CD4-positive, alpha-beta T cell (primary cell): Measurements from ENCODE around the gene CACNA1E. TPM values are rescaled to one million over a fixed set of nuclear protein-coding genes. Genes with fewer than 3 reads are reported as not detected.

ENCODE experiments used
- ATAC-seq: fragments of 200-7000 bp; cut with Tn5 transposase; one replicate; pipeline ENCODE4 v1.10.0; 2022; ENCODE audit warnings: mild to moderate bottlenecking; ENCODE audit not compliant: poor library complexity
- CTCF ChIA-PET: fragments of 350-600 bp; sonication (Branson Sonifier 250); formaldehyde crosslinking; loops from one replicate; lab custom pipeline; 2021; ENCODE audit warnings: antibody characterized with exemption, inconsistent platforms; lab: Charles Lee
- POLR2A ChIA-PET: fragments of 350-600 bp; sonication (Branson Sonifier 250); formaldehyde crosslinking; loops from one replicate; lab custom pipeline; 2021; ENCODE audit warnings: antibody characterized with exemption, inconsistent platforms; lab: Charles Lee
- DNase-seq, 14 experiments: peaks; one replicate each; pipeline ENCODE4 v3.0.0-alpha.2; 2013 to 2020; ENCODE audit warnings: mixed read lengths in 2 of 14
- H3K27ac ChIP-seq, 2 donors: one replicate each; pipeline versions ENCODE4 v1.5.1 to v1.7.0; 2013; ENCODE audit warnings: low read length in 2 of 2, low read depth in 1 of 2, mild to moderate bottlenecking in 1 of 2
- H3K27me3 ChIP-seq, 2 experiments: 1 replicate in 1 of 2; 2 replicates in 1 of 2; pipeline versions ENCODE4 v1.6.1 to v1.7.0; 2013; ENCODE audit warnings: low read length in 2 of 2, control low read depth in 1 of 2, mild to moderate bottlenecking in 1 of 2, moderate library complexity in 1 of 2; ENCODE audit not compliant: insufficient read depth in 2 of 2, control insufficient read depth in 1 of 2
- H3K36me3 ChIP-seq: one replicate; pipeline ENCODE4 v1.6.1; 2013; ENCODE audit warnings: low read length, control low read depth; ENCODE audit not compliant: insufficient read depth
- H3K4me1 ChIP-seq: one replicate; pipeline ENCODE4 v1.6.1; 2013; ENCODE audit warnings: low read length, control low read depth; ENCODE audit not compliant: insufficient read depth
- H3K4me3 ChIP-seq: one replicate; pipeline ENCODE4 v1.5.1; 2013; ENCODE audit warnings: mild to moderate bottlenecking, low read length, moderate library complexity
- H3K9me3 ChIP-seq, 2 experiments: 1 replicate in 1 of 2; 2 replicates in 1 of 2; pipeline versions ENCODE4 v1.6.1 to v1.7.0; 2013; ENCODE audit warnings: low read length in 2 of 2, mild to moderate bottlenecking in 2 of 2, control low read depth in 1 of 2, moderate library complexity in 1 of 2; ENCODE audit not compliant: control insufficient read depth in 1 of 2, insufficient read depth in 1 of 2
- H3K27ac Mint-ChIP-seq: one replicate; pipeline ENCODE4 v1.8.0; 2020; ENCODE audit warnings: mixed read lengths
- H3K27me3 Mint-ChIP-seq: one replicate; pipeline ENCODE4 v1.8.0; 2021; ENCODE audit warnings: mixed read lengths
- H3K36me3 Mint-ChIP-seq: one replicate; pipeline ENCODE4 v1.8.0; 2021; ENCODE audit warnings: low read depth, mixed read lengths
- H3K4me1 Mint-ChIP-seq: one replicate; pipeline ENCODE4 v1.8.0; 2021; ENCODE audit warnings: low read depth, mixed read lengths
- H3K4me3 Mint-ChIP-seq: one replicate; pipeline ENCODE4 v1.8.0; 2020; ENCODE audit warnings: mild to moderate bottlenecking, mixed read lengths
- H3K9me3 Mint-ChIP-seq: one replicate; pipeline ENCODE4 v1.8.0; 2020; ENCODE audit warnings: mixed read lengths
- CTCF ChIP-seq: fragments of 200-600 bp; IDR thresholded peaks from one replicate; pipeline ENCODE4 v1.8.0; 2022; ENCODE audit warnings: antibody characterized with exemption, mild to moderate bottlenecking
- intact Hi-C, 2 experiments: fragments of 100-400 bp; cut with DNase I in 1 of 2; cut with micrococcal nuclease in 1 of 2; formaldehyde crosslinking; loops; one replicate each; pipeline versions ENCODE4 v1.15.1 to v1.9.0; 2023 to 2025; cut with DNase I, micrococcal nuclease
- total RNA-seq, 174 experiments: library from RNA in 2 of 174; stranded (reverse) in 2 of 174; gene quantifications; one replicate each; pipeline ENCODE4 v1.2.3 and lab custom pipeline; 2021 to 2026

CACNA1E gene
- total RNA-seq, 2 experiments from 2014 or later: not detected

- Histone ChIP-seq H3K27ac (no peak overlapping the region), H3K27me3 (peaks cover 0 to 4% of the 10 kb centered on the region in 2 experiments), H3K36me3 (no peaks in the 10 kb centered on the region), H3K4me1 (no peaks in the 10 kb centered on the region), H3K4me3 (no peak overlapping the region), H3K9me3 (no peaks in the 10 kb centered on the region)
- DNase-seq (no peak), ATAC-seq (no peak)
- Mint-ChIP-seq H3K9me3 (no peaks in the 10 kb centered on the region), H3K36me3 (no peaks in the 10 kb centered on the region), H3K4me3 (no peak overlapping the region), H3K4me1 (no peaks in the 10 kb centered on the region), H3K27ac (no peak overlapping the region), H3K27me3 (peaks cover 39% of the 10 kb centered on the region)
- intact Hi-C loops: no loop called here
- ChIA-PET POLR2A (no interaction called here), CTCF (no interaction called here)
- TF ChIP-seq CTCF: no peak
These were observed 218.6 kb downstream of the CACNA1E start for GRCh38 chr1:181701891-181702290.

- Mint-ChIP-seq H3K4me1 (no peaks in the 10 kb centered on the region), H3K4me3 (no peak overlapping the region), H3K27ac (no peak overlapping the region), H3K36me3 (no peaks in the 10 kb centered on the region), H3K27me3 (peaks cover 32% of the 10 kb centered on the region), H3K9me3 (no peaks in the 10 kb centered on the region)
- H3K4me1 ChIP-seq: no peaks in the 10 kb centered on the region
- no peak overlapping the region for H3K27ac ChIP-seq
- ChIA-PET CTCF (no interaction called here), POLR2A (no interaction called here)
- no peaks in the 10 kb centered on the region for H3K9me3 ChIP-seq
- intact Hi-C loops: no loop called here
- no peak for ATAC-seq
- DNase-seq: no peak
- H3K27me3 ChIP-seq: peaks cover 0 to 7% of the 10 kb centered on the region in 2 experiments
- H3K4me3 ChIP-seq: no peak overlapping the region
- no peak for TF ChIP-seq CTCF
- no peaks in the 10 kb centered on the region for H3K36me3 ChIP-seq
These were observed 221.2 kb downstream of the CACNA1E start for GRCh38 chr1:181704546-181704945.

GRCh38 chr1:181711820-181712219, 228.5 kb downstream of the CACNA1E start:
- H3K27me3 ChIP-seq: peaks cover 0 to 5% of the 10 kb centered on the region in 2 experiments
- no peaks in the 10 kb centered on the region for H3K36me3 ChIP-seq
- Mint-ChIP-seq H3K27me3 (peaks cover 15% of the 10 kb centered on the region), H3K4me1 (no peaks in the 10 kb centered on the region), H3K9me3 (no peaks in the 10 kb centered on the region), H3K27ac (no peak overlapping the region), H3K36me3 (no peaks in the 10 kb centered on the region), H3K4me3 (no peak overlapping the region)
- H3K4me1 ChIP-seq: no peaks in the 10 kb centered on the region
- H3K4me3 ChIP-seq: no peak overlapping the region
- ChIA-PET CTCF (no interaction called here), POLR2A (no interaction called here)
- DNase-seq: no peak
- no peak overlapping the region for H3K27ac ChIP-seq
- peaks cover 0 to 4% of the 10 kb centered on the region in 2 experiments for H3K9me3 ChIP-seq
- ATAC-seq: no peak
- intact Hi-C loops: no loop called here
- TF ChIP-seq CTCF: no peak
